NCI-H1048 (cell line): ENCODE results near the gene PRPF40A.

Experiments used
- DNase-seq: peaks from one replicate; lab custom pipeline; 2025; lab: John Stamatoyannopoulos, UW

The PRPF40A gene

DNA sequence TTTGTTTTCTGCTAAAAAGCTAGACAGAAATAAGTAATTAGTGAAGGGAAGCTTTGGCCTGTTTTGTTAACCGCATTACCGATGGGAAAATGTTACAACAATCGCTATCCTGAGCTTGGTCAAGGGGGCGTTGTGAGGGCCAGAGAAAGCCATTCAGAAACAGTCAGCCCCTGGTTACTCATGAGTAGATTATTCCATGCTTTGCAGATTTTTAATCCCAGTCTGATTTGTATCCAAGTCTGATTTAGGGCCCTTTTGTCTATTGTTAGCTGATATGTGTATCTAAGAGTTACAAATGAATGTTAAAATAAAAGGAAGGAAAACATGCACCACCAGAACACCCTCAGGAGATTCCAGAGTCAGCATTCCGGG lies 99.1 kb downstream of the PRPF40A start:
- DNase-seq: no peak

DNA sequence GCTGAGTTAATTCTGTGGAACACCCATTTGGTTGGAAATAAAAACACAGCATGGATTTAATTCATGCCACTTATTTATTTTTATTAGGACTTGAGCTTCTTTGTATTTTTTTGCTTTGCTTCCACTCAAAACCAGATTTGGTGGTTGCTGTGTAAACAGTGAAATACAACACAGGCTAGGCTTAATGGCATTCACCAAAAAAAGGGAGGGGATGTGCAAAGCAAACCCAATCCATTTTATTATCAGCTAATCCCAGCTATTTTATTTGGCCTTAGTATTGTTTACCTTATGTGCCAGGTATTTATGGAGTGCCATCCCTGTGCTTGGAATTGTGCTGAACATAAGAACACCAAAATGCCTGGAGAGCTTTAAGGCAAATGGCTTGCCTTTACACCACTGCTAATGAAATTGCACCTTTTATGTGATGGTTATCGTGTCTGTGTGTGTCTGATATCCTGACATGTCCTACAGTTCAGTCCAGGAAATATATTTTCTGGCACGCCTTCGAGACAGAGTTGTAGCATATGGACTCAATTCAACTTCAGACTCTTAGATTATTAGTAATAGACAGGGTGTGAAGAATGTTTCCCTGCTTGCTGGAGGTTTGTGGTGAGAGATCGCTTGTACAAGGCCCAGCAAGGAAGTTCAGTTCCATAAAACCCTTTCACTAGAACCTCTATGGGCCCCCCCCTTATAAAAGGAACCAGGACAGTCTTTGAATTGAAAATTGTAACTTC lies 99.6 kb downstream of the PRPF40A start:
- no peak for DNase-seq

DNA sequence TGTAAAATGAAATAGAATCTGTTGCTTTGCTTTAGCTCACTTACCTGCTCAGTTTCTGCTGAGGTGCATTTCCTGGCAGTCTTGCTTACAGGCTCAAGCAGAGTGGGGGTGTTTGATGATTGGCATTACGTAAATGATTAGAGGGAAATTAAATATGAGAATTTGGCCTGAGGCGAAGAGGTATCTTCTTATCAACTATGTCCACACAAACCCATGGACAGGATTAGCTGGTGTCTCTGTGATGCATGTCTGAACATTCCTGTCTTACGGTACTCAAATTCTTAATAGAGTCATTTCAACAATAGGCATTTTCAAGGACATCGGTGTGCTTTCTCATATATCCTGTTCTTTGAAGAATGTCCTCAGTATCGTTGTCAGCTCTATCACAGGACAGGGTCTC lies 102.1 kb downstream of the PRPF40A start:
- no peak for DNase-seq

DNA sequence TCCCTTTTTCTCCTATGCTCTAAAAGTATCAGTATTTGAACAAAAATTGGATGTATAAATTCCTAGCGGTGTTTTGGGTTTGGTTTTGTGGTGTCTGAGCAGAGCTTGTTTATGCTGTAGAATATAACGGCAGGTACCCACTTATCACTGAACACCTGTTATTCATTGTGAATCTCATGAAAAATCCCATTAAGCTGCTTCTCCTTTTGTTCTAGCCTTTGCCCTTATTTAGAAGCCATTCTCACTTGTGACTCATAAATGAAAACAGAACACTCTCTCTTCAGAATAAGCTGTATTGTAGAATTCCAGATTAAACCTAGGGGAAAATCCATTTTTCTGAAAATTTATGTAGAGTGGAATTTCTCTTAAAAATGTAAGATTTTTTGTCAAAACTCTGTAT lies 104.0 kb downstream of the PRPF40A start:
- DNase-seq: no peak

- no peak for DNase-seq
Observed at GRCh38 chr2:152611458-152612231, 105.6 kb downstream of the PRPF40A start.

- DNase-seq: no peak
Observed at GRCh38 chr2:152609699-152610098, 107.6 kb downstream of the PRPF40A start.

DNA sequence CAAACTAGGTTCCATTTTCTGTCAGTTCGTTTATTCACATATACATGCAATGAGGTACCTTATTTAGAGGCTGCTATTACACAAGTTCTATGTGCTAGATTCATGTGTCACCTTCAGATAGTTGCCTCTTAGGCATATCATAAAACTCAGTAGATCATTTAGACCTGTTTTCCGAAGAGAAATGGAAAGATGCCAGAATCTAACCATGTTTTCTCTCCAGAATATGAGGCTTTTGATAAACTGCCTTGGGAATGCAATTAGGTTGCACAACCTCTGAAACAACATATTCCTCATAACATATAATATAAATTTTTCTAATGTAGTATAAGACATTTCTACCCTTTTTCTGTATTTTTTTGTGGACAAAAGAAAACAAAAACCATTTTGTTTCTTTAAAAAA lies 108.1 kb downstream of the PRPF40A start:
- no peak for DNase-seq

DNA sequence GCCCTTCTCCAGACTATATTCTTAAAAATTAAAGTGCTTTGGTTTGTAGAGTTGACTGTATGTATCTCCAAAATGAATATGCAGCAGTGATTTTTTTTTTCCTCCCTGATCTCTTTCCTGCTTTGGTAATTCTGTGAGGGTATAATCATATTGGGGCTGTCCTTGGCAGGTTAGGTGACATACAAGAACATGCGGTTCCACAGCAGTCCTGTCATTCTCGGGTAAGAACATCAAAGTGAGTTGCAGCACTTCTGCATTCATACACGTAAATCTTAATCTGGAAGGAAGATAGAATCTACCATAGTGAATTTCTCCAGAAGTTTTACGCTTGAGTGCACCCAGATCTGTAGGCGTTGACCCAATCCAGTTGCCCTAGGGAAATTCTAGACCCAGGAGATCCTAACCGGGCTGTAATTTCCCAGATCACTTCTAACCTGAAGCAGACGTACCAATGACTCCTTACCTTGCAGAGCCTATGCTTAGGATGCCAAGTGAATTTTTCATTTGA lies 109.4 kb downstream of the PRPF40A start:
- no peak for DNase-seq

DNA sequence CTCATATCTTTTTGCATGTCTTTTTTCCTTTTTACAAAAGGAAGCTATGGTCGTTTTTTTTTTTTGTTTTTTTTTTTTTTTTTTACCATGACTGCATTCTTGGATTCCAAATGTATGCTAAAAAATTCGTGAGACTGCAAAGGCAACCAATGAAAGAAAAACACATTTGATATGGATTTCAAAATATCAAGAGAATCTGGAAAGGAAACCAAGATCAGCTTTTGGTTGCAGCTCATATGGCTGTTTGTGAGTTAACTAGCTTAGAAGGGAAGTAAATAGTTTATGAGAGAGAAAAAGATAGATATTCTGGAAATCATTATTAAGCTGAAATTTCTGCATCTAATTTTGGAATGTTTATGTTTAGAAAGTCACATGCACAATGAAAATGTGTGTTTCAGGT lies 110.3 kb downstream of the PRPF40A start:
- no peak for DNase-seq

- DNase-seq: no peak
Observed at GRCh38 chr2:152606081-152606480, 111.2 kb downstream of the PRPF40A start.

DNA sequence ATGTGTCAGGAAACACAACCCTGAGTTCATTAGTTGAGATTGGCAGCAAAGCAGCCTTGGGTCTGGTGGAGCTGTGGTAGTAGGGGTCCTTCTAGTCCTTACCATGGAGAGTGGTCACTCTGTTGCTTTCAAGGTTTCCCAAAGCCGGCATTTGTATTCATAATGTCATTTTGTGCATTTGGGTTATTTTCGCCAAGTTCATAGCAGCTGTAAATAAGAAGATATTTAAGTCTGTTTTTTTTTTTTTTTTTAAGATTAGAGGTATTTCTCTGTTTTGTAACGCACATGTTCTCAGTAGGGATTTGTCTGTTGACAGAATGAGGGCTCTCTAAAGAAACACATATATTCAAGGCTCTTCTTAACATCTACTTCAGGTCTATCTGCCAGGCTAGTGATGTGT lies 114.1 kb downstream of the PRPF40A start:
- DNase-seq: no peak

GRCh38 chr2:152602750-152603149 lies 114.5 kb downstream of the PRPF40A start:
- no peak for DNase-seq
